Activated naive CD4-positive, alpha-beta T cell treated with anti-CD3 and anti-CD28 coated beads, Interleukin-2, amount 10 ng/mL, durations not matched to agents 7 days and 5 days (primary cell): ENCODE data around the gene POFUT1.
"Not testable (repeated sequence)": the region's sequence is repeated elsewhere in the genome, so short reads cannot be mapped to it uniquely, and the experiment has no call there.

Source experiments
- CTCF ChIA-PET: fragments of 350-600 bp; sonication (Branson Sonifier 250); formaldehyde crosslinking; loops from one replicate; lab custom pipeline; 2021; ENCODE audit warnings: antibody characterized with exemption; lab: Charles Lee
- DNase-seq: peaks from one replicate; pipeline ENCODE4 v3.0.0-alpha.2; 2020
- H3K27ac Mint-ChIP-seq: one replicate; pipeline ENCODE4 v1.8.0; 2021; ENCODE audit warnings: mild to moderate bottlenecking, moderate library complexity, mixed read lengths
- H3K27me3 Mint-ChIP-seq: one replicate; pipeline ENCODE4 v1.8.0; 2021; ENCODE audit warnings: mild to moderate bottlenecking, mixed read lengths
- H3K36me3 Mint-ChIP-seq: one replicate; pipeline ENCODE4 v1.8.0; 2021; ENCODE audit warnings: mixed read lengths
- H3K4me1 Mint-ChIP-seq: one replicate; pipeline ENCODE4 v1.8.0; 2021; ENCODE audit warnings: mixed read lengths
- H3K4me3 Mint-ChIP-seq: one replicate; pipeline ENCODE4 v1.8.0; 2021; ENCODE audit warnings: mild to moderate bottlenecking, moderate library complexity, mixed read lengths
- H3K9me3 Mint-ChIP-seq: one replicate; pipeline ENCODE4 v1.8.0; 2021; ENCODE audit warnings: mixed read lengths

POFUT1 gene

GRCh38 chr20:32179934-32180333 lies 27.7 kb upstream of the POFUT1 start:
- Mint-ChIP-seq H3K9me3 (no peaks in the 10 kb centered on the region), H3K27me3 (peaks cover 11% of the 10 kb centered on the region), H3K36me3 (no peaks in the 10 kb centered on the region), H3K4me1 (no peaks in the 10 kb centered on the region), H3K27ac (no peak overlapping the region), H3K4me3 (no peak overlapping the region)
- no peak for DNase-seq
- CTCF ChIA-PET = no interaction called here

- no peaks in the 10 kb centered on the region for H3K9me3 Mint-ChIP-seq
- CTCF ChIA-PET = no interaction called here
- no peaks in the 10 kb centered on the region for H3K36me3 Mint-ChIP-seq
- no peaks in the 10 kb centered on the region for H3K4me1 Mint-ChIP-seq
- no peak for DNase-seq
- no peak overlapping the region for H3K27ac Mint-ChIP-seq
- peaks cover 11% of the 10 kb centered on the region for H3K27me3 Mint-ChIP-seq
- no peak overlapping the region for H3K4me3 Mint-ChIP-seq
Observed at GRCh38 chr20:32181606-32182005, 26.1 kb upstream of the POFUT1 start.

- CTCF ChIA-PET = no interaction called here
- Mint-ChIP-seq H3K27me3 (peaks cover 11% of the 10 kb centered on the region), H3K36me3 (no peaks in the 10 kb centered on the region), H3K9me3 (no peaks in the 10 kb centered on the region), H3K4me3 (no peak overlapping the region), H3K4me1 (peaks cover 3% of the 10 kb centered on the region), H3K27ac (no peak overlapping the region)
- no peak for DNase-seq
Observed at GRCh38 chr20:32183947-32184635, 23.6 kb upstream of the POFUT1 start.

GRCh38 chr20:32184961-32185603 lies 22.6 kb upstream of the POFUT1 start:
- Mint-ChIP-seq H3K4me3 (no peak overlapping the region), H3K9me3 (no peaks in the 10 kb centered on the region), H3K27ac (no peak overlapping the region), H3K4me1 (peaks cover 6% of the 10 kb centered on the region), H3K36me3 (no peaks in the 10 kb centered on the region), H3K27me3 (peaks cover 7% of the 10 kb centered on the region)
- CTCF ChIA-PET = interaction anchor here (0.6 kb wide), 1 partner anchor 16 kb away, joined by 3 read pairs; no protein-coding TSS in a partner anchor
- DNase-seq = no peak

GRCh38 chr20:32186506-32186905 lies 21.2 kb upstream of the POFUT1 start:
- Mint-ChIP-seq H3K9me3 (no peaks in the 10 kb centered on the region), H3K4me1 (peaks cover 15% of the 10 kb centered on the region), H3K4me3 (no peak overlapping the region), H3K27me3 (peaks cover 7% of the 10 kb centered on the region), H3K27ac (no peak overlapping the region), H3K36me3 (no peaks in the 10 kb centered on the region)
- DNase-seq = no peak
- CTCF ChIA-PET = no interaction called here

- CTCF ChIA-PET = no interaction called here
- Mint-ChIP-seq H3K27ac (no peak overlapping the region), H3K4me3 (peak overlapping the region; percentile 54), H3K36me3 (no peaks in the 10 kb centered on the region), H3K27me3 (peaks cover 5% of the 10 kb centered on the region), H3K4me1 (peaks cover 15% of the 10 kb centered on the region), H3K9me3 (no peaks in the 10 kb centered on the region)
- DNase-seq = no peak
Observed at GRCh38 chr20:32188376-32189122, 19.1 kb upstream of the POFUT1 start.

GRCh38 chr20:32189123-32189410 lies 18.6 kb upstream of the POFUT1 start:
- no peaks in the 10 kb centered on the region for H3K9me3 Mint-ChIP-seq
- peak overlapping the region; percentile 75 for H3K4me3 Mint-ChIP-seq
- H3K4me1 Mint-ChIP-seq = peaks cover 15% of the 10 kb centered on the region
- H3K27me3 Mint-ChIP-seq = peaks cover under 1% of the 10 kb centered on the region
- CTCF ChIA-PET = no interaction called here
- no peaks in the 10 kb centered on the region for H3K36me3 Mint-ChIP-seq
- H3K27ac Mint-ChIP-seq = no peak overlapping the region
- DNase-seq = no peak

GRCh38 chr20:32189691-32190615 lies 17.7 kb upstream of the POFUT1 start:
- CTCF ChIA-PET = no interaction called here
- no peaks in the 10 kb centered on the region for H3K27me3 Mint-ChIP-seq
- H3K4me1 Mint-ChIP-seq = peaks cover 16% of the 10 kb centered on the region
- peak; percentile 52 for DNase-seq
- peaks cover 6% of the 10 kb centered on the region for H3K36me3 Mint-ChIP-seq
- H3K4me3 Mint-ChIP-seq = peak overlapping the region; percentile 75
- H3K9me3 Mint-ChIP-seq = no peaks in the 10 kb centered on the region
- peak overlapping the region; percentile 19 for H3K27ac Mint-ChIP-seq

GRCh38 chr20:32190616-32191415 lies 16.9 kb upstream of the POFUT1 start:
- Mint-ChIP-seq H3K4me3 (peak overlapping the region; percentile 66), H3K4me1 (peaks cover 16% of the 10 kb centered on the region), H3K9me3 (no peaks in the 10 kb centered on the region), H3K27ac (no peak overlapping the region), H3K27me3 (no peaks in the 10 kb centered on the region), H3K36me3 (peaks cover 12% of the 10 kb centered on the region)
- no peak for DNase-seq
- CTCF ChIA-PET = no interaction called here

GRCh38 chr20:32191422-32191821 lies 16.3 kb upstream of the POFUT1 start:
- CTCF ChIA-PET = interaction anchor here (0.6 kb wide), 1 partner anchor 22 kb away, joined by 5 read pairs; no protein-coding TSS in a partner anchor
- no peak overlapping the region for H3K4me3 Mint-ChIP-seq
- H3K27me3 Mint-ChIP-seq = no peaks in the 10 kb centered on the region
- H3K36me3 Mint-ChIP-seq = peaks cover 17% of the 10 kb centered on the region
- H3K4me1 Mint-ChIP-seq = peaks cover 16% of the 10 kb centered on the region
- no peak for DNase-seq
- no peak overlapping the region for H3K27ac Mint-ChIP-seq
- H3K9me3 Mint-ChIP-seq = no peaks in the 10 kb centered on the region

GRCh38 chr20:32191873-32192272 lies 15.8 kb upstream of the POFUT1 start:
- Mint-ChIP-seq H3K36me3 (peaks cover 18% of the 10 kb centered on the region), H3K4me1 (peaks cover 16% of the 10 kb centered on the region), H3K4me3 (no peak overlapping the region), H3K27ac (no peak overlapping the region), H3K27me3 (no peaks in the 10 kb centered on the region), H3K9me3 (no peaks in the 10 kb centered on the region)
- DNase-seq = no peak
- CTCF ChIA-PET = interaction anchor here (0.6 kb wide), 1 partner anchor 22 kb away, joined by 5 read pairs; no protein-coding TSS in a partner anchor

GRCh38 chr20:32192698-32193097 lies 15.0 kb upstream of the POFUT1 start:
- CTCF ChIA-PET = no interaction called here
- Mint-ChIP-seq H3K27ac (no peak overlapping the region), H3K27me3 (no peaks in the 10 kb centered on the region), H3K9me3 (no peaks in the 10 kb centered on the region), H3K4me1 (peaks cover 16% of the 10 kb centered on the region), H3K4me3 (no peak overlapping the region), H3K36me3 (peaks cover 24% of the 10 kb centered on the region)
- no peak for DNase-seq

GRCh38 chr20:32193336-32193735 lies 14.3 kb upstream of the POFUT1 start:
- H3K27me3 Mint-ChIP-seq, H3K4me3 Mint-ChIP-seq, H3K9me3 Mint-ChIP-seq, DNase-seq, H3K27ac Mint-ChIP-seq, CTCF ChIA-PET: not testable (repeated sequence)
- Mint-ChIP-seq H3K4me1 (peaks cover 16% of the 10 kb centered on the region), H3K36me3 (peaks cover 27% of the 10 kb centered on the region)
